Neural progenitor cell (in vitro differentiated cells): ENCODE measurements around the gene VOPP1. TPM values are rescaled to one million over a fixed set of nuclear protein-coding genes. Genes with fewer than 3 reads are reported as not detected.

Source experiments
- DNase-seq: peaks from one replicate; pipeline ENCODE4 v3.0.0-alpha.2; 2016; ENCODE audit warnings: low spot score
- H2AFZ ChIP-seq: fragments of 200-600 bp; sonication (generic); replicated peaks from 2 replicates; pipeline ENCODE4 v1.6.1; 2016; ENCODE audit warnings: antibody characterized with exemption
- H3F3A ChIP-seq: fragments of 200-600 bp; sonication (generic); 2 replicates; pipeline ENCODE4 v1.6.1; 2016; ENCODE audit warnings: antibody characterized with exemption, low read depth
- H3K27ac ChIP-seq: fragments of 200-600 bp; sonication (generic); 2 replicates; pipeline ENCODE4 v1.5.1; 2016; ENCODE audit warnings: mild to moderate bottlenecking
- H3K27me3 ChIP-seq: fragments of 200-600 bp; sonication (generic); 2 replicates; pipeline ENCODE4 v1.6.1; 2016; ENCODE audit warnings: mild to moderate bottlenecking, moderate library complexity
- H3K36me3 ChIP-seq: fragments of 200-600 bp; sonication (generic); 2 replicates; pipeline ENCODE4 v1.5.1; 2016
- H3K4me1 ChIP-seq: fragments of 200-600 bp; sonication (generic); 2 replicates; pipeline ENCODE4 v1.6.1; 2016; ENCODE audit warnings: mixed run types
- H3K4me2 ChIP-seq: fragments of 200-600 bp; sonication (generic); 2 replicates; pipeline ENCODE4 v1.6.1; 2016
- H3K4me3 ChIP-seq: fragments of 200-600 bp; sonication (generic); 2 replicates; pipeline ENCODE4 v1.5.1; 2016
- H3K79me2 ChIP-seq: fragments of 200-600 bp; sonication (generic); 2 replicates; pipeline ENCODE4 v1.6.1; 2016; ENCODE audit warnings: low read depth
- H3K9ac ChIP-seq: fragments of 200-600 bp; sonication (generic); 2 replicates; pipeline ENCODE4 v1.6.1; 2016
- H3K9me3 ChIP-seq: fragments of 200-600 bp; sonication (generic); 2 replicates; pipeline ENCODE4 v1.5.1; 2016; ENCODE audit warnings: low read depth
- H4K20me1 ChIP-seq: fragments of 200-600 bp; sonication (generic); 2 replicates; pipeline ENCODE4 v1.6.1; 2016; ENCODE audit warnings: low read depth
- H3K27ac Mint-ChIP-seq: 3 replicates; pipeline ENCODE4 v1.8.0; 2021; ENCODE audit warnings: mixed read lengths
- H3K27me3 Mint-ChIP-seq: 2 replicates; pipeline ENCODE4 v1.8.0; 2022; ENCODE audit warnings: low read depth, mild to moderate bottlenecking, inconsistent platforms, moderate library complexity, mixed read lengths; ENCODE audit not compliant: insufficient read depth
- H3K36me3 Mint-ChIP-seq: 3 replicates; pipeline ENCODE4 v1.8.0; 2021; ENCODE audit warnings: mixed read lengths
- H3K4me1 Mint-ChIP-seq: 3 replicates; pipeline ENCODE4 v1.8.0; 2021; ENCODE audit warnings: mixed read lengths
- H3K4me3 Mint-ChIP-seq: 3 replicates; pipeline ENCODE4 v1.8.0; 2021; ENCODE audit warnings: mild to moderate bottlenecking, moderate library complexity, mixed read lengths
- H3K9me3 Mint-ChIP-seq: 3 replicates; pipeline ENCODE4 v1.8.0; 2020; ENCODE audit warnings: mixed read lengths
- EZH2 ChIP-seq: fragments of 200-600 bp; sonication (generic); IDR thresholded peaks from 2 replicates; pipeline ENCODE4 v1.6.1; 2017; ENCODE audit warnings: antibody characterized with exemption, mild to moderate bottlenecking, moderate library complexity
- EZH2phosphoT487 ChIP-seq: fragments of 200-600 bp; sonication (generic); IDR thresholded peaks from 2 replicates; pipeline ENCODE4 v1.6.1; 2017; ENCODE audit warnings: antibody characterized with exemption
- total RNA-seq: library from RNA; depleted of rRNA; stranded (reverse); fragments of >200 nt; gene quantifications from 2 replicates; pipeline ENCODE4 v1.2.3, GENCODE V29; 2015; ENCODE audit warnings: low replicate concordance
- TF ChIP-seq, protein P1 (sequence below): fragments of 200-600 bp; sonication (generic); IDR thresholded peaks from 2 replicates; pipeline ENCODE4 v1.5.1; 2017; ENCODE audit warnings: antibody characterized with exemption, mild to moderate bottlenecking

VOPP1 gene
- total RNA-seq, 1 donor from 2014 or later: 46.6 TPM

DNA sequence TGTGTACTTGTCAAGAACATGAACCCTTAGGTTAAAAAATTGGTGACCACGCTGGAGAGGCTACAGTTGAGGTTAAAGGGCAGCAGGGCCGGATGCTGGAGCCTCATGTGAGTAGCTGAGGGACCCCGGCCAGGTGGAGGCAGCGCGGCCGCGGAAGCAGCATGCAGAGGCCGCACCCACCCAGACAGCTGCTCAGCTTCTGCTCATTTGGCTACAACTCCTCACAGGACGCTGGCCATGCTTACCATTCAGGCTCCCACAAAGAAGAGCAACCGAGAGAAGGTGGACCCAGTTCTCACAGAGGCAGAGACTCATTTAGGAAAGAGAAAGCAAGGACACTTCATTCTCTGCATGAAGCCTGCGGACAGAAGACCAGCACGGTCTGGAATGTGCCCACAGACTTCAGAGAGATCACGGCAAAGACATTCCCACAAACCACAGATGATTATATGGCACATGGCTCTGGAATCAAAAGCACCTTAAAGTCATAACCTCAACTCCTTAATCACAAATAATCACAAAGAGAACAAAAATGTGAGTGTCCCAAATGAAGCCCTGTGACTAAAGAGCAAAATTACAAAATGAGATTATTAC lies 94.4 kb downstream of the VOPP1 start:
- Histone ChIP-seq H3K9ac (no peak overlapping the region), H3K4me1 (no peaks in the 10 kb centered on the region), H3K27me3 (no peaks in the 10 kb centered on the region), H2AFZ (no peak overlapping the region), H3K79me2 (no peaks in the 10 kb centered on the region), H3K9me3 (no peaks in the 10 kb centered on the region), H4K20me1 (no peaks in the 10 kb centered on the region), H3K27ac (no peak overlapping the region), H3K4me3 (no peak overlapping the region), H3K36me3 (no peaks in the 10 kb centered on the region), H3F3A (no peaks in the 10 kb centered on the region), H3K4me2 (no peak overlapping the region)
- no peaks in the 10 kb centered on the region for H3K27me3 Mint-ChIP-seq
- H3K4me1 Mint-ChIP-seq: peaks cover 3% of the 10 kb centered on the region
- no peaks in the 10 kb centered on the region for H3K9me3 Mint-ChIP-seq
- DNase-seq: no peak
- no peak for TF ChIP-seq EZH2
- TF ChIP-seq EZH2phosphoT487: no peak
- TF ChIP-seq, protein P1, sequence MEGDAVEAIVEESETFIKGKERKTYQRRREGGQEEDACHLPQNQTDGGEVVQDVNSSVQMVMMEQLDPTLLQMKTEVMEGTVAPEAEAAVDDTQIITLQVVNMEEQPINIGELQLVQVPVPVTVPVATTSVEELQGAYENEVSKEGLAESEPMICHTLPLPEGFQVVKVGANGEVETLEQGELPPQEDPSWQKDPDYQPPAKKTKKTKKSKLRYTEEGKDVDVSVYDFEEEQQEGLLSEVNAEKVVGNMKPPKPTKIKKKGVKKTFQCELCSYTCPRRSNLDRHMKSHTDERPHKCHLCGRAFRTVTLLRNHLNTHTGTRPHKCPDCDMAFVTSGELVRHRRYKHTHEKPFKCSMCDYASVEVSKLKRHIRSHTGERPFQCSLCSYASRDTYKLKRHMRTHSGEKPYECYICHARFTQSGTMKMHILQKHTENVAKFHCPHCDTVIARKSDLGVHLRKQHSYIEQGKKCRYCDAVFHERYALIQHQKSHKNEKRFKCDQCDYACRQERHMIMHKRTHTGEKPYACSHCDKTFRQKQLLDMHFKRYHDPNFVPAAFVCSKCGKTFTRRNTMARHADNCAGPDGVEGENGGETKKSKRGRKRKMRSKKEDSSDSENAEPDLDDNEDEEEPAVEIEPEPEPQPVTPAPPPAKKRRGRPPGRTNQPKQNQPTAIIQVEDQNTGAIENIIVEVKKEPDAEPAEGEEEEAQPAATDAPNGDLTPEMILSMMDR: no peak
- H3K4me3 Mint-ChIP-seq: no peak overlapping the region
- no peaks in the 10 kb centered on the region for H3K36me3 Mint-ChIP-seq
- no peak overlapping the region for H3K27ac Mint-ChIP-seq

DNA sequence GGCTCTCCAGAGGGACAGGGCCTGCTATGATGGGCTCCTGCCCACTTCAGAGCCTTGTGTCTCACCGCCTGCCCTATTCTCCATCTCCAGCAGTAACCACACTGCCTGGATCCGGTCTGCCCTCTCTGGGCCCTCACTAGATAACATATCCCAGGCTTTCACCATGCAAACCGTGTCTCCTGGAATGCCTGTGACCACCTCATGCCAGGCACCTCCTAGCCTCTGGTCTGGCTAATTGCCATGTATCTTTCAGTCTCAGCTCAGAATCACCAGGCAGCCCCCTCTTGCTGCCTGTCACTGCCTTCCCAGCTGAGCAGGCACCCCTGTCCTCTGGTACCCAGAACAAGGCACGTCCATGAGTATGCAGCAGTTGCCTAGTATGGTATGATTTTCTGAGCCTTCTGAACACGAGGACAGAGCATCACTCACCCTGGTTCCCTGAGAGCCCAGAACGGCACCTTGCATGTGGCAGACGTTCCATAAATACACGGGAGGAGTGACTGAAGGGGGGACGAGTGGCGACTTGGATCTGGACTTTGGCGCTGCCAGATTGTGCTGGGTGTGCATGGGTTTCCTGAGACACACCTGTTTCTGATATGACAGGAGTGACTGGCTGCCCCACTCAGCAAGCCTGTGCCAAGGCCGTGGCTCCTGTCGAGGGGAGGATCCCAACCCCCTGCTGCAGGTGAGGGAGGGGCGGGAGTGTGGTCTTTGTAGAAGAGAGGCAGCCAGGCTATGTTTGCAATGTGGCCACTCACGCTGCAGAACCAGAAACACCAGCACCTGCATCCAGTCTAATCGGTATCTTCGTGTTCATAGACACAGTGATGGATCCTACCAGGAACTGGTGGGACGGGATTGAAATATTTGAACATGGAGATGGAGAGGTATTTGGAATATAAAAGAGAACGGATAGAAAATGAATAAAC lies 95.2 kb downstream of the VOPP1 start:
- H3F3A ChIP-seq: no peaks in the 10 kb centered on the region
- DNase-seq: no peak
- no peaks in the 10 kb centered on the region for H4K20me1 ChIP-seq
- Mint-ChIP-seq H3K9me3 (no peaks in the 10 kb centered on the region), H3K36me3 (no peaks in the 10 kb centered on the region), H3K27me3 (no peaks in the 10 kb centered on the region), H3K4me1 (peaks cover 3% of the 10 kb centered on the region), H3K4me3 (no peak overlapping the region), H3K27ac (peak overlapping the region; percentile 72)
- H2AFZ ChIP-seq: no peak overlapping the region
- H3K79me2 ChIP-seq: no peaks in the 10 kb centered on the region
- no peaks in the 10 kb centered on the region for H3K9me3 ChIP-seq
- no peak overlapping the region for H3K27ac ChIP-seq
- no peak for TF ChIP-seq EZH2
- no peak for TF ChIP-seq EZH2phosphoT487
- TF ChIP-seq, protein P1: no peak
- H3K36me3 ChIP-seq: no peaks in the 10 kb centered on the region
- H3K27me3 ChIP-seq: no peaks in the 10 kb centered on the region
- H3K4me2 ChIP-seq: no peak overlapping the region
- H3K4me3 ChIP-seq: no peak overlapping the region
- no peak overlapping the region for H3K9ac ChIP-seq
- no peaks in the 10 kb centered on the region for H3K4me1 ChIP-seq

DNA sequence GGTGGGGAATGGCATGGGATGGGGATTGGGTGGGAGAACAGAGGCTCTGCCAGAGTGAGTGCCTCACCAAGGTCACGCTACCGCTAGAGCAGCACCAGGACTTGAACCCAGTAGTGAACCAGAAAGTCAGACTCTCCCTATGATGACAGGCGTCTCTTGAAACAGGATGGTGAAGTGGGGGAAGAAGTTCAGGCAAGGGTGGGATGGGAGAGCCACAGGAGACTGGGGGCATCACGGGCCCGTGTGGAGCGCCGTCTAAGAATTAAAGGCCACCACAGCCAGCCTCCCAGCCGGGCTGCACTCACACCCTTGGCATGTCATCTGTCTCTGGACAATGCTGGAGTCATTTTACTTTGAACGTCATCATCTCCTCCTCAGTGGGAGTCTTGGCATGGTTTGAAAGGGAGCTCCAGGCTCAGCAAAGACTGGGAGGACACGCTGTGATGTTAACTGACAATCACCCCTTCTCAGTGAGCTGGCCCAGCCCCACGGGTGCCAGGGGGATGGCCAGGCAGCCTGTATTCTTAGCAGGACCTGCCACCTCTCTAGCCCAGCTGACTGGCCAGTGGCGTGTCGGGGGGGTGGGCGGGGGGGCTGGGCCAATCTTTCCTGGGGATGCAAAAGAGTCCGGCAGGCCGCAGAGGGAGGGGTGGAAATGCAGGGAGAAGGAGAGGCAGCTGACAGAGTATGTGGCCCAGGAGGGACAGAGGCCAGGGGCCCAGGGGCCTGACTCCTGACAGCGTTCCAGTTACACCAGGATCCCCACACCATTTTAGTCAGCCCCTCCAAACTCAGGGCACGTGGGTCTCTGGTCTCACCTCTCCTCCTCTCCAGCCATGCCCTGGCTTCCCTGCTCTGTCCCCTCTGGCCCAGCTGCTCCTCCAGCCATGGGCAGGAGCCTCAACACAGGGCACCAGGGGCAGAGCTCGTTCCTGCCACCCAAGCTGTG lies 96.2 kb downstream of the VOPP1 start:
- Histone ChIP-seq H3K79me2 (no peaks in the 10 kb centered on the region), H3K4me2 (no peak overlapping the region), H3K4me3 (no peak overlapping the region), H3K9me3 (no peaks in the 10 kb centered on the region), H3K27me3 (no peaks in the 10 kb centered on the region), H3K9ac (no peak overlapping the region), H2AFZ (no peak overlapping the region), H3K4me1 (no peaks in the 10 kb centered on the region), H3K27ac (no peak overlapping the region), H3K36me3 (no peaks in the 10 kb centered on the region), H4K20me1 (no peaks in the 10 kb centered on the region), H3F3A (no peaks in the 10 kb centered on the region)
- TF ChIP-seq, protein P1: no peak
- no peak for TF ChIP-seq EZH2phosphoT487
- TF ChIP-seq EZH2: no peak
- Mint-ChIP-seq H3K4me1 (peaks cover 3% of the 10 kb centered on the region), H3K27me3 (no peaks in the 10 kb centered on the region), H3K36me3 (peaks cover 1% of the 10 kb centered on the region), H3K4me3 (no peak overlapping the region), H3K9me3 (no peaks in the 10 kb centered on the region), H3K27ac (peak overlapping the region; percentile 10)
- no peak for DNase-seq
